Liver (tissue), 9 donors: Measurements from ENCODE around the gene TMEM178B. TPM values are rescaled to one million over a fixed set of nuclear protein-coding genes. Genes with fewer than 3 reads are reported as not detected.

Experiments
- DNase-seq: peaks from one replicate; pipeline ENCODE4 v3.0.0-alpha.2; 2017; ENCODE audit warnings: low spot score
- H3K27ac ChIP-seq, 2 donors: one replicate each; pipeline ENCODE4 v1.7.0; 2013; ENCODE audit warnings: inconsistent platforms in 2 of 2, low read length in 2 of 2, control low read depth in 1 of 2, low read depth in 1 of 2, mild to moderate bottlenecking in 1 of 2
- H3K27me3 ChIP-seq, 4 donors: one replicate each; pipeline versions ENCODE4 v1.6.1 to v1.7.0; 2013; ENCODE audit warnings: low read length in 3 of 4, inconsistent platforms in 1 of 4, mild to moderate bottlenecking in 1 of 4, moderate library complexity in 1 of 4; ENCODE audit not compliant: control insufficient read depth in 4 of 4, insufficient read depth in 4 of 4
- H3K36me3 ChIP-seq, 4 donors: one replicate each; pipeline versions ENCODE4 v1.6.1 to v1.7.0; 2013; ENCODE audit warnings: low read length in 3 of 4, mild to moderate bottlenecking in 3 of 4, low read depth in 1 of 4, moderate library complexity in 1 of 4; ENCODE audit not compliant: control insufficient read depth in 4 of 4, insufficient read depth in 3 of 4
- H3K4me1 ChIP-seq, 4 donors: one replicate each; pipeline versions ENCODE4 v1.6.1 to v1.7.0; 2013; ENCODE audit warnings: low read length in 3 of 4, mild to moderate bottlenecking in 3 of 4, moderate library complexity in 1 of 4; ENCODE audit not compliant: control insufficient read depth in 4 of 4, insufficient read depth in 4 of 4
- H3K4me3 ChIP-seq, 3 donors: one replicate each; pipeline versions ENCODE4 v1.6.1 to v1.7.0; 2013; ENCODE audit warnings: low read length in 3 of 3, control low read depth in 1 of 3, low read depth in 1 of 3, mild to moderate bottlenecking in 1 of 3
- H3K9ac ChIP-seq, 2 donors: one replicate each; pipeline ENCODE4 v1.7.0; 2013; ENCODE audit warnings: low read length in 2 of 2, mild to moderate bottlenecking in 2 of 2, moderate library complexity in 2 of 2, control low read depth in 1 of 2, low read depth in 1 of 2
- H3K9me3 ChIP-seq, 4 donors: one replicate each; pipeline versions ENCODE4 v1.6.1 to v1.7.0; 2013; ENCODE audit warnings: low read length in 3 of 4; ENCODE audit not compliant: control insufficient read depth in 4 of 4
- ATF3 ChIP-seq: IDR thresholded peaks from 2 replicates; pipeline ENCODE4 v1.6.1; 2016; ENCODE audit warnings: antibody characterized with exemption
- CTCF ChIP-seq: fragments of 150-350 bp; IDR thresholded peaks from 2 replicates; pipeline ENCODE4 v1.5.1; 2017; ENCODE audit warnings: improper control_type of control experiment, low read depth, low read length; ENCODE audit not compliant: missing input control
- EGR1 ChIP-seq, 2 donors: IDR thresholded peaks; 2 replicates each; pipeline ENCODE4 v1.6.1; 2016 to 2018; ENCODE audit warnings: antibody characterized with exemption in 2 of 2, low read depth in 2 of 2
- FOXA1 ChIP-seq: IDR thresholded peaks from 2 replicates; pipeline ENCODE4 v1.6.1; 2016; ENCODE audit warnings: antibody characterized with exemption
- FOXA2 ChIP-seq: IDR thresholded peaks from 2 replicates; pipeline ENCODE4 v1.6.1; 2016; ENCODE audit warnings: antibody characterized with exemption
- GABPA ChIP-seq, 2 donors: IDR thresholded peaks in 1 of 2; conservative IDR thresholded peaks in 1 of 2; 2 replicates each; pipeline ENCODE4 v1.6.1; 2016; ENCODE audit warnings: antibody characterized with exemption in 2 of 2, mild to moderate bottlenecking in 1 of 2, moderate library complexity in 1 of 2
- HNF4A ChIP-seq, 2 donors: conservative IDR thresholded peaks; 2 replicates each; pipeline ENCODE4 v1.6.1; 2016; ENCODE audit warnings: antibody characterized with exemption in 2 of 2, mild to moderate bottlenecking in 2 of 2
- HNF4G ChIP-seq: IDR thresholded peaks from 2 replicates; pipeline ENCODE4 v1.6.1; 2016; ENCODE audit warnings: antibody characterized with exemption
- JUND ChIP-seq, 2 donors: IDR thresholded peaks; 2 replicates each; pipeline ENCODE4 v1.6.1; 2016; ENCODE audit warnings: antibody characterized with exemption in 2 of 2
- MAX ChIP-seq: IDR thresholded peaks from 2 replicates; pipeline ENCODE4 v1.6.1; 2016; ENCODE audit warnings: antibody characterized with exemption
- NR2F2 ChIP-seq: IDR thresholded peaks from 2 replicates; pipeline ENCODE4 v1.6.1; 2016; ENCODE audit warnings: antibody characterized with exemption
- RAD21 ChIP-seq, 2 donors: IDR thresholded peaks; 2 replicates each; pipeline ENCODE4 v1.6.1; 2016; ENCODE audit warnings: antibody characterized with exemption in 2 of 2, mild to moderate bottlenecking in 2 of 2
- REST ChIP-seq: IDR thresholded peaks from 2 replicates; pipeline ENCODE4 v1.6.1; 2016; ENCODE audit warnings: antibody characterized with exemption, mild to moderate bottlenecking
- RXRA ChIP-seq, 2 donors: IDR thresholded peaks; 2 replicates each; pipeline ENCODE4 v1.6.1; 2017 to 2018; ENCODE audit warnings: antibody characterized with exemption in 2 of 2, mild to moderate bottlenecking in 1 of 2
- SP1 ChIP-seq: IDR thresholded peaks from 2 replicates; pipeline ENCODE4 v1.6.1; 2018; ENCODE audit warnings: antibody characterized with exemption, mild to moderate bottlenecking
- TAF1 ChIP-seq: conservative IDR thresholded peaks from 2 replicates; pipeline ENCODE4 v1.6.1; 2016; ENCODE audit warnings: antibody characterized with exemption, mild to moderate bottlenecking
- YY1 ChIP-seq: IDR thresholded peaks from 2 replicates; pipeline ENCODE4 v1.6.1; 2016; ENCODE audit warnings: antibody characterized with exemption, mild to moderate bottlenecking
- WGBS: extraction: QIAGEN DNeasy Blood & Tissue Kit; methylation state at CpG from one replicate; pipeline ENCODE4 v1.1.7; 2013; 5-methylcytosine and 5-hydroxymethylcytosine counted together
- polyA plus RNA-seq, 2 donors: library from polyadenylated mRNA; stranded (reverse) in 1 of 2; unstranded in 1 of 2; fragments of 200-250 nt in 1 of 2; fragments of >200 nt in 1 of 2; fragmentation: Nextera tagmentation in 1 of 2; extraction: Ambion mirVana in 1 of 2; gene quantifications; one replicate each; pipeline versions ENCODE4 v1.2.1 to v1.2.3, GENCODE V29; 2013 to 2015
- total RNA-seq, 2 donors: library from RNA; depleted of rRNA; stranded (reverse); fragments of >200 nt; gene quantifications; one replicate each; pipeline ENCODE4 v1.2.3, GENCODE V29; 2014
- donor health status: healthy.
- donor health status: healthy.
- donor health status: healthy.
- donor health status: healthy.
- donor health status: healthy.

TMEM178B gene
- total and polyA plus RNA-seq, 4 donors: under 0.01 to 0.02 (median under 0.01) TPM; not detected in 1

GRCh38 chr7:141355032-141355431, 281.2 kb downstream of the TMEM178B start:
- Histone ChIP-seq H3K9me3 (no peaks in the 10 kb centered on the region), H3K36me3 (no peaks in the 10 kb centered on the region), H3K27ac (no peak overlapping the region), H3K9ac (no peak overlapping the region), H3K27me3 (peaks cover 0 to 3% (median 0%) of the 10 kb centered on the region in 4 donors), H3K4me3 (no peak overlapping the region), H3K4me1 (no peaks in the 10 kb centered on the region)
- 30% methylated on average over 1 of the region's 1 CpG for WGBS
- no peak for TF ChIP-seq MAX
- TF ChIP-seq FOXA1: no peak
- no peak for TF ChIP-seq YY1
- no peak for TF ChIP-seq RAD21 (IDR thresholded peaks at IDR 0.05)
- TF ChIP-seq EGR1 (IDR thresholded peaks at IDR 0.05; ENCODE audit: low read depth in 2 of 2): no peak
- no peak for TF ChIP-seq HNF4G
- no peak for TF ChIP-seq GABPA (IDR thresholded peaks at IDR 0.05 in 1 of 2, conservative IDR thresholded peaks at IDR 0.05 in 1 of 2)
- TF ChIP-seq TAF1: no peak
- TF ChIP-seq REST: no peak
- TF ChIP-seq RXRA (IDR thresholded peaks at IDR 0.05): no peak
- TF ChIP-seq SP1: no peak
- no peak for TF ChIP-seq HNF4A (conservative IDR thresholded peaks at IDR 0.05)
- TF ChIP-seq JUND (IDR thresholded peaks at IDR 0.05): no peak
- no peak for DNase-seq

- Histone ChIP-seq H3K4me3 (no peak overlapping the region), H3K9ac (no peak overlapping the region), H3K9me3 (no peaks in the 10 kb centered on the region), H3K27ac (no peak overlapping the region), H3K4me1 (no peaks in the 10 kb centered on the region), H3K27me3 (peaks cover 0 to 3% (median 0%) of the 10 kb centered on the region in 4 donors), H3K36me3 (no peaks in the 10 kb centered on the region)
- WGBS: 72% methylated on average over 3 of the region's 3 CpGs
- no peak for DNase-seq
- TF ChIP-seq RAD21 (IDR thresholded peaks at IDR 0.05): no peak
- TF ChIP-seq HNF4G: no peak
- TF ChIP-seq YY1: no peak
- no peak for TF ChIP-seq RXRA (IDR thresholded peaks at IDR 0.05)
- TF ChIP-seq MAX: no peak
- TF ChIP-seq FOXA1: no peak
- TF ChIP-seq FOXA2: no peak
- no peak for TF ChIP-seq GABPA (IDR thresholded peaks at IDR 0.05 in 1 of 2, conservative IDR thresholded peaks at IDR 0.05 in 1 of 2)
- no peak for TF ChIP-seq JUND (IDR thresholded peaks at IDR 0.05)
- TF ChIP-seq HNF4A (conservative IDR thresholded peaks at IDR 0.05): no peak
- no peak for TF ChIP-seq ATF3
- no peak for TF ChIP-seq REST
- no peak for TF ChIP-seq NR2F2
- no peak for TF ChIP-seq CTCF
- TF ChIP-seq TAF1: no peak
- TF ChIP-seq SP1: no peak
Measured at GRCh38 chr7:141356161-141356560, 282.3 kb downstream of the TMEM178B start.
